SW 1271 (cell line): ENCODE measurements around the gene CCDC90B.
"Not testable (repeated sequence)": the region's sequence is repeated elsewhere in the genome, so short reads cannot be mapped to it uniquely, and the experiment has no call there.

Experiments used
- DNase-seq, 2 experiments: peaks; one replicate each; lab custom pipeline; 2025; lab: John Stamatoyannopoulos, UW

CCDC90B gene

GRCh38 chr11:83285771-83286528 is at the start of gene CCDC90B:
TSS of gene CCDC90B (minus strand) at chr11:83286367. CDS start at chr11:83285972, 395 bp downstream.
- peak; percentile 96 to 97 for DNase-seq

DNA sequence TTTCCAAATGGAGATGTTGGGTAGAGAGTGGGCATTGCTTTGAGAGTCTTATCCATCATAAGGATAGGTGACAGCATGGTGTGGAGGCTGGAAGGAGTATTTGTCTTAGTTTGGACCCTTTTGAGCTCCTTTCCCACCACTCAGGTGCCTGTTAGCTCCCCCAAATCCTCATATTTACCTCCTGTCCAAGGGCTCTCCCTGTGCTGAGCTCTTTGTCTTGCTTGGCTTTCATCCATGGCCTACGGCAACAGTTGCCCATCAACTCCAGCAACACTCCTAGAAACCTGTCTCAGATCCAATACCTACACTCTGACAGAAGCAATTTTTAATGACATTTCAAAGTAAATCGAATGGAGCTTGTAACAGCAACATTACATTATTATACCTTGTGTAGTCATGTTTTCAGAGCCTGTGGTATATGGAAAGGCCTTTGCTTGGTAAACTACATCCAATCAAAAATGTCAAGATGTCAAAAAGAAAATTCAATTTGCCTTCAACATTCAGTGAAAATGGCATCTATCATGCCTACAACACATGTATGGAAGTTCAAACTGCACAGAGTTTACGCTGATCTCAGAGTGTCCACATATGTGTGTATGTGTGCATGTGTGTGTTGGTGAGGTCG is 49.4 kb upstream of the CCDC90B start:
- no peak for DNase-seq

- DNase-seq, result no peak
These were observed 44.1 kb upstream of the CCDC90B start for GRCh38 chr11:83330303-83330702.

GRCh38 chr11:83326326-83326725 is 40.2 kb upstream of the CCDC90B start:
- no peak for DNase-seq

DNA sequence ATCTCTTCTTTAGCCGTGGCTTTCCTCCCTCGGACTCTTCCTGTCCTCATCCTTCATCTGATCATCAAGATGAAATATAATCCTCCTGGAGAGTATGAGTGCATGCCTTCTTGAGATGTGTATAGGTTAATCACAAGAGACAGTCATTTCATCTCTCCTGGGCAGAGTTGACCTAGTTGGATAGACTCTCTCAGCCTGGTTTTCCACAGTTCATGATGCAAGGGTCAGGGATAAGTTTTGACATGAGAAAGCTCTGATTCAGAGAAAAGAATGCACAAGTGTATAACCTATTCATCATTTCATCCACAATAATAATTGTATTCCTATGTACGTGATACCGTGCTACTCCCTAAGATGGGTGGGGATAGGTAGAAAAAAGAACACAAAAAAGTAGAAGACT is 33.2 kb upstream of the CCDC90B start:
- DNase-seq, result no peak

GRCh38 chr11:83318931-83319330 is 32.8 kb upstream of the CCDC90B start:
- DNase-seq, result no peak

DNA sequence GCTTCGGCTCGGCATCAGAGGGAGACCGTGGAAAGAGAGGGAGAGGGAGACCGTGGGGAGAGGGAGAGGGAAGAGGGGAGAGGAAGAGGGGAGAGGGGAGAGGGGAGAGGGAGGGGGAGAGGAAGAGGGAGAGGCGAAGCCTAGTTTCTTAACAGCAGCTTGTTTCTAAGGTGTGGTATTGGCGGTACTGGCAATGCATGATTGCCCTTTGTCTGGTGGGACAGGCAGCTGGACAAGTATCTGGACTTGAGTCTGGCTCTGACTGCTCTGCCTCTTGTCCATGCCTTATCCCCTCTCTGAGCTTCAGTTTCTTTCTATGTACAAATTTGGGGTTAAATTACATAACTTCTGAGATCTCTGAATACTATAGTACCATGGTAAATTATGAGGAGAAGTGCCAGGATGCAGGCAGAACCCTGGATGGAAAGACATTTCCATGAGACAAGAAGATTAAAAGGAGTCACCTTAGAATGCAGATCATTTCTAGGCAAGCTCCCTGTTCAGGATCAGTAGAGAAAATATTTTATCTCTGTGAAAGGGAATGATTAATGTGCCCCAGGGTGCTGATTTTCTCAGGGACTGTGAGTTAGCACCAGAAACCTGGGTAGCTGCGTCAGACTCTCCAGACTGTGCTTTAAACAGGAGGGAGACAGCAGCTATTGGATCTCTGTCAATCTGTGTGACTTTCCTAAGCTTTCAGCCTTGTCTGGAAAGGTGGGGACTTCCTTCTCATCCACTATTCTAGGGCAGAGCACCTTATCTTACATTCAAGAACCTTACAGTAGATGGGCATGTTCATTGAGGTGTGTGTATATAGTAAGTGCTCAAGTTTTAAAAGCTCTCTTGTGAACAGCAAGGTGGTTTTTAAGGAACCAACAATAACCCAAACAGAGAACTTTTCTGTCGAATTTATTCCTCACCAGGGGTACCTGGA is 31.9 kb upstream of the CCDC90B start:
- no peak for DNase-seq

- not testable (repeated sequence) for DNase-seq
These were observed 30.7 kb upstream of the CCDC90B start for GRCh38 chr11:83316897-83317268.

GRCh38 chr11:83316143-83316896 is 30.2 kb upstream of the CCDC90B start:
- DNase-seq, result not testable (repeated sequence)

DNA sequence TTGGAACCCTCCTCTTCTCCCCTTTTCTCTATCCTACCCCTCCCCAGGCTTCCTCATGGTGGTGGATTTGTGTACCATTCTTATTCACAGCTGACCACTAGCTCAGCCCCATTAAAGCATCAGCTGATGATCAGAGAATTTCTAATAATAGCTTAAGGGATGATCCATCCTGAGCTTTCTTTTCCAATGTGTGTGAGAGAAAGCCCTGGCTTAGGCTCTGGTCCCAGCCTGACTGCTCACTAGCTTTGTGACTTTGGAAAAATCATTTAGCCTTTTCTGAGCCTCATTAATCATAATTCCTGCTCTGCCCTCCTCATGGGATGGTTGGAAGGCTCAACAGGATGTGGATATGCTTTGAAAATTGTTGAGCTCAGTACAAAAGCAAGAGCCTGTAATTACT is 26.3 kb upstream of the CCDC90B start:
- no peak for DNase-seq

GRCh38 chr11:83311701-83312100 is 25.5 kb upstream of the CCDC90B start:
- DNase-seq, result no peak

DNA sequence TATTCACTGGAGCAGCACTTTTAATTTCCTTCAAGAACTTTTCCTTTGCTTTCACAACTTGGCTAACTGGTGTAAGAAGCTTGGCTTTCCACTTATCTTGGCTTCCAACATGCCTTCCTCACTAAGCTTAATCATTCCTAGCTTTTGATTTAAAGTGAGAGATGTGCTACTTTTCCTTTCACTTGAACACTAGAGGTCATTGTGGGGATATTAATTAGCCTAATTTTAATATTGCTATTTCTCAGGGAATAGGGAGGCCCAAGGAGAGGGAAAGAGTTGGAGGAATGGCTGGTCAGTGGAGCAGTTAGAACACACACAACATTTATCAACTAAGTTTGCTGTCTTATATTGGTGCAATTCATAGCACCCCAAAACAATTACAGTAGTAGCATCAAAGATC is 24.6 kb upstream of the CCDC90B start:
- DNase-seq, result no peak

DNA sequence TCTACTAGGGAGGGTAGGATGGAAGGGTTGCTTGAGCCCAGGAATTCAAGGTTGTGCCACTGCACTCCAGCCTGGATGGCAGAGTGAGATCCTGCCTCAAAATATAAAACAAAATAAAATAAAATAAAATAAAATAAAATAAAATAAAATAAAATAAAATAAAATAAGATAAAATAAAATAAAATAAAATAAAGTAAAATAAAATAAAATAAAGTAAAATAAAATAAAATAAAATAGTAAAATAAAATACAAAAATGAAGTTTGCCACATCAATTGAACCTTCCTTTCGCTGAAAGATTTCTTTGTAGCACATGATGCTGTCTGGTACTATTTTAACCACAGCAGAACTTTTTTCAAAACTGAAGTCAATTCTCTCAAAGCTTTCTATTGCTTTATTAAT is 22.4 kb upstream of the CCDC90B start:
- not testable (repeated sequence) for DNase-seq

DNA sequence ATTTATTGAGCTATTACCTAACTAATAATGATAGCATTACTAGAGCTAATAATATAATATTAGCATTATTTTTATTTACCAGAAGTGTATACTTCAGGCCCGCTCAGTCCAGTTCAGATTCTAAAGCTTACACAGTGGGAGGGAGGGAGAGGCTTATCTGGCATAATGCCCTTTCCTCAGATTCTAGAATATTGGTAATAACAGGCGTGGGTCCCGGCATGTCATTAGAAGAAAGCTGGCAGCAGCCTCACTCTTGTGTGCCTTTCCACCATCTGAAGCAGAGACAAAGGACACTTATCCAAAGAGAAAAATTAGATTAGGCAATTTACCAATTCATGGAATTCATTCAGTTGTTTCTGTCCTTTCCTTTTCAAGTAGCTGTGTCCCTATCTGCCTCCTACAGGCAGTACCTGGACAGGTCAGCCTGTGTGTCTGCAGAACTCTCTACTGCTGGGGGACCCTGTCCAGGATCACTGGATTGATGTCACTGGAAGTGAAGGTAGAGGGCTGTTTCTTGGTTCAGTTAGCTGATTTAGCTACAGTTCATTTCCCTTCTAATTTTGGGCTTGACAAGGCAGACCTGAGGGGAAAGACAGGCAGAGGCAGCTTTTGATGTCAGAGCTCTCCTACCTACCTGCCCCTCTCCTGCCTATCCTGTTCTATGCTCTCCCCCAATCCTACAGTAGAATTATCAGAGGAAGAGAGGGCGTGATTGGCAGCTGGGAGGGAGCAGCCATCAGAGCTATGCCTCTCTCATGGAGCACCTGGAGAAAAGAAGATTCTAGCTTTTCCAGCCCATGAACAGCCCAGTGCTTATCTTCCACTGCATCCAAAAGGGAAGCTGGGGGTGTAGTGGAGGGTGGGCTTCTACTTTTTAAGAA is 20.3 kb upstream of the CCDC90B start:
- no peak for DNase-seq

GRCh38 chr11:83303316-83303715 is 17.1 kb upstream of the CCDC90B start:
- DNase-seq, result no peak

DNA sequence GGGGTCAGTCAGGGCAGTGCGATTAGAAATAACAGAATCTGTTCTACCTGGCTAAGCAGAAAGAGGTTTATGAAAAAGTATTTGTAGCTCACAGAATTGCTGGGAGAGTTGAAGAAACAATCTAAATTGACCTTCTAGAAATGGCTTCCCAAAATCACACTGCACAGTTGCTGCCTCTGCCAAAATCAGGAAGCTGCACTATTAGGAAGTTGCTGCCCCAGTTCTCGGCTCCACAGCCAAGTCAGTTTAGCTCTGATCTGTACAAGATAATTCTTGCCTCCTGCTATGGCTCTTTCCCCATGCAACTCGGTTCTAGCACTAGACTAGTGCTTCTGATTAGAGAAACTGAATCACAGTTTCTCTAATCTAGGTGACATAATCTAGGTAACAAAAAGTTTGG is 16.0 kb upstream of the CCDC90B start:
- DNase-seq, result no peak

GRCh38 chr11:83299681-83300080 is 13.5 kb upstream of the CCDC90B start:
- DNase-seq, result no peak

DNA sequence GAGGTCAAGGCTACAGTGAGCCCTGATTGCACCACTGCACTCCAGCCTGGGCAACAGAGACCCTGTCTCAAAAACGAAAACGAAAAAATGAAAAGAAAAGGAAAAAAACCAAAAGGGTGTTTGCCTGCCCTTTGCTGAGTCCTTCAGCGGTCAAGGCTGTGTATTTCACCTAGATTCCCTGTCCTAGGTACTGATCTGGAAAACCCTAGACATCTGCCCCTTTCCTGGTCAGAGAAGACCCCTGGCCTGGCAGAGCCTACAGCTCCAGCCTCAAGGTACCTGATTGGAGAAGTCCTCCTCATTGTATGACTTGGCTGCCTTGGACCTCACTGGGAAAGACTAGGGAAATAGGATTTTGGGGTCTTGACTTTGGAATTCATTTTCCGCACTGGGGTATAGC is 8.0 kb upstream of the CCDC90B start:
- DNase-seq, result no peak

GRCh38 chr11:83293457-83293774 is 7.2 kb upstream of the CCDC90B start:
- DNase-seq, result no peak

- peak; percentile 49 to 67 for DNase-seq
These were observed 6.7 kb upstream of the CCDC90B start for GRCh38 chr11:83292709-83293456.
